B cell (primary cell): Measurements from ENCODE around the gene KHNYN.

Experiments
- CTCF ChIP-seq: fragments of 200-600 bp; IDR thresholded peaks from one replicate; pipeline ENCODE4 v1.8.0; 2022; ENCODE audit warnings: antibody characterized with exemption, mild to moderate bottlenecking
- EZH2 ChIP-seq: IDR thresholded peaks from 2 replicates; pipeline ENCODE4 v1.6.1; 2012; ENCODE audit warnings: borderline replicate concordance, low read depth, mild to moderate bottlenecking, moderate library complexity, low read length; ENCODE audit not compliant: insufficient read depth, poor library complexity, severe bottlenecking

GRCh38 chr14:24395609-24396582 lies 33.9 kb upstream of the KHNYN start:
- TF ChIP-seq CTCF (no peak), EZH2 (no peak)
